ENCODE measurements around the gene COL5A3.

DNA sequence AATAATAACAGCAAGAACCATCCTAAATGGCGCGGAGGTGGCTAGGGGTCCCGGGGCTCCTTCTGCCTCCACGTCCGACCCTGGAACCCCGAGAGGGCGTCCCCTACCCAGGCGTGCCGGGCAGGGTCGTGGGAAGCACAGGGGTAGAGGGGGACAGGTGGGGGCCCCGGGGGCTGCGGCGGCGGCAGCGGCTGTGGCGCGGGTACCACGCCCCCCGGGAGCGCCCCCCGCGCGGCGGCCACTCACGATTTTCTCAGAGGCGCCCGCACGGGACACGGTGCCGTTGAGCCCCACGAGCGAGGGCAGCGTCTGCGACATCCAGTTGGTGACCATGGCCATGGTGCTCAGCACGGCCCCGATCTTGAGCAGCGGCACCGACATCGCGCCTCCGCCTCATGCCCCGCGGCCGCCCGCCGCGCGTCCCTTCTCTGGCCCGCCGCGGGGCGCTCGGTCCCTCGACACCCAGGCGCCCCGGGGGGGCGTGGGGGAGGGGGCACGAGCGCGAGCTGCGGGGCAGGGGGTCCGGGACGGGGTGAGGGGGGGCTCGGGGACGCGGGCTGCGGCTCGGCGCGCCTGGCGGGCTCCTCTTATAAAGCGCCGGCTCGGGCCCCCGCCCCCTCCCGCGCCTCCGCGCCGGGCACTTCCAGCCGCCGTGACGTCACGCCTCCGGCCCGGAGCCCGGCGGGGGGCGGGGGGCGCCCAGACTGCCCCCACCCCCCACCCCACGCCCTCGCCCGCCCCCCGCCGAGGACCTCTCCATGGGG is 96.9 kb downstream of the COL5A3 start:
- TF ChIP-seq, protein P1, sequence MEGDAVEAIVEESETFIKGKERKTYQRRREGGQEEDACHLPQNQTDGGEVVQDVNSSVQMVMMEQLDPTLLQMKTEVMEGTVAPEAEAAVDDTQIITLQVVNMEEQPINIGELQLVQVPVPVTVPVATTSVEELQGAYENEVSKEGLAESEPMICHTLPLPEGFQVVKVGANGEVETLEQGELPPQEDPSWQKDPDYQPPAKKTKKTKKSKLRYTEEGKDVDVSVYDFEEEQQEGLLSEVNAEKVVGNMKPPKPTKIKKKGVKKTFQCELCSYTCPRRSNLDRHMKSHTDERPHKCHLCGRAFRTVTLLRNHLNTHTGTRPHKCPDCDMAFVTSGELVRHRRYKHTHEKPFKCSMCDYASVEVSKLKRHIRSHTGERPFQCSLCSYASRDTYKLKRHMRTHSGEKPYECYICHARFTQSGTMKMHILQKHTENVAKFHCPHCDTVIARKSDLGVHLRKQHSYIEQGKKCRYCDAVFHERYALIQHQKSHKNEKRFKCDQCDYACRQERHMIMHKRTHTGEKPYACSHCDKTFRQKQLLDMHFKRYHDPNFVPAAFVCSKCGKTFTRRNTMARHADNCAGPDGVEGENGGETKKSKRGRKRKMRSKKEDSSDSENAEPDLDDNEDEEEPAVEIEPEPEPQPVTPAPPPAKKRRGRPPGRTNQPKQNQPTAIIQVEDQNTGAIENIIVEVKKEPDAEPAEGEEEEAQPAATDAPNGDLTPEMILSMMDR (conservative IDR thresholded peaks at IDR 0.05): no peak
- no peak for TF ChIP-seq ZFX (IDR thresholded peaks at IDR 0.05)

All from C4-2B (cell line).